HG02852 (cell line): ENCODE results near the gene ADSL.

ENCODE experiments used
- ATAC-seq: cut with Tn5 transposase; IDR thresholded peaks from one replicate; pipeline ENCODE4 v1.9.1; 2021; ENCODE audit warnings: mild to moderate bottlenecking, moderate library complexity; ENCODE audit not compliant: unreplicated experiment

ADSL gene

GRCh38 chr22:40403141-40403540 is 56.8 kb downstream of the ADSL start:
- ATAC-seq = no peak

- no peak for ATAC-seq
Measured at GRCh38 chr22:40403651-40404050, 57.4 kb downstream of the ADSL start.

- no peak for ATAC-seq
Measured at GRCh38 chr22:40404251-40405177, 58.2 kb downstream of the ADSL start.

GRCh38 chr22:40405178-40406062 is 59.1 kb downstream of the ADSL start:
- ATAC-seq = no peak

GRCh38 chr22:40406063-40406890 is 60.0 kb downstream of the ADSL start:
- no peak for ATAC-seq

- ATAC-seq = no peak
Measured at GRCh38 chr22:40407021-40407761, 60.9 kb downstream of the ADSL start.

GRCh38 chr22:40407831-40408717 is 61.8 kb downstream of the ADSL start:
- ATAC-seq = no peak

- ATAC-seq = no peak
Measured at GRCh38 chr22:40408718-40409612, 62.7 kb downstream of the ADSL start.

GRCh38 chr22:40409613-40410113 is 63.4 kb downstream of the ADSL start:
- ATAC-seq = no peak

GRCh38 chr22:40410272-40410671 is 64.0 kb downstream of the ADSL start:
- no peak for ATAC-seq

- ATAC-seq = no peak
Measured at GRCh38 chr22:40410731-40411505, 64.6 kb downstream of the ADSL start.

- no peak for ATAC-seq
Measured at GRCh38 chr22:40411506-40411861, 65.2 kb downstream of the ADSL start.

GRCh38 chr22:40412441-40412840 is 66.1 kb downstream of the ADSL start:
- ATAC-seq = no peak

- no peak for ATAC-seq
Measured at GRCh38 chr22:40413873-40414272, 67.6 kb downstream of the ADSL start.

- no peak for ATAC-seq
Measured at GRCh38 chr22:40414311-40414710, 68.0 kb downstream of the ADSL start.

GRCh38 chr22:40414838-40415505 is 68.7 kb downstream of the ADSL start:
- no peak for ATAC-seq
